Measurements from ENCODE around the gene RIC8A. TPM values are rescaled to one million over a fixed set of nuclear protein-coding genes. Genes with fewer than 3 reads are reported as not detected.
A peak's percentile ranks its signal among the peaks of the same experiment; 100 is the strongest.
"Not testable (repeated sequence)": the region's sequence is repeated elsewhere in the genome, so short reads cannot be mapped to it uniquely, and the experiment has no call there.

Gene RIC8A
- polyA plus RNA-seq, 1 of the 3 experiments (the other 2 are of a cell fraction): 115 TPM

DNA sequence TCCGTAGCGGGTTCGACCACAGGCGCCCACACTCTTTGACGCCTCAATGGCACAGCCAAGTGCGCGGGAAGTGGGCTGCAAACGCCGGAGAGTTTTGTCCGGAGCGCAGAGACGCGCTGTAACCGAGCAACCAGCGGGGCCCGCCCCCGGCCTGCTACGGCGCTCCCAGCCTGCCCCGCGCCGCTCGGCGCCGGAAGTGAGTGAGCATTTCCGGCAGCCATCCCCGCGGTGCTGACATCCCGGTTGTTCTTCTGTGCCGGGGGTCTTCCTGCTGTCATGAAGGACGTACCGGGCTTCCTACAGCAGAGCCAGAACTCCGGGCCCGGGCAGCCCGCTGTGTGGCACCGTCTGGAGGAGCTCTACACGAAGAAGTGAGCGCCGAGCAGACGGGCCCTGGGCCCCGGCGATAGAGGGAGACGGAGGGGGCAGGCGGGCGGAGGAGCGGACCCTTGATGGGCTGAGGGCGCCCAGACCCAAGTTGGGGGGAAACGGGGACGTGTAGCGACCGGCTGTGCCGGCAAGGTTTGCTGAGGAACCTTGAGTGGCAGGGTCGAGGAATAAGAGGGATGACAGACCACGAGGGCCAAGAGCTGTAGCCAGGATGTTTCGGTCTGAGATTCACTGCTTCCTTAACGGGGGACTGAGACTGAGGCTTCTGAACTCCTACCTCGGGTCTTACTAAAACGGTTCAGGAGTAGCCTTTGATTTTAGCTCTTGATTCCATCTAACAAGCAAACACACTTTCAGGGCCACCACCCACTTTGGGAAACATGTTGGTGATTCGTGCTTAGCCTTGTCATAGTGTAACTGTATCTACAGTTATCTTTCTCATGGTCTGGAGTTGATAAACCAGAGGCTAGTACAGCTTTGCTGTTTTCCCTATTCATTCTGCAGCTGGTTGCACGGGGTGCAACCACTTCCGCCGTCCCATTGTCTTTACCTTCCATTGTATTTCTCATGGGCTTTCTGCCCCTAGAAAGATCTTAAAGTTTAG is 29.6 kb downstream of the RIC8A start, which contains the start of gene PSMD13:
Gene PSMD13 (plus strand): TSS at position 203 of the 994 bp plus-strand sequence. CDS start 74 bp downstream, at position 277.
- Histone ChIP-seq H3K9me3 (no peaks in the 10 kb centered on the region), H3K9ac (peak within 1 kb of the TSS; percentile 94), H3K79me2 (ENCODE audit: insufficient read depth) (peaks cover 68% of the 10 kb centered on the region), H2AFZ (ENCODE audit: low read depth) (peak within 1 kb of the TSS; percentile 84), H3K27ac (ENCODE audit: low read depth in 2 of 2, low read length in 1 of 2) (peak within 1 kb of the TSS; percentile 95 to 97), H3K36me3 (replicated peaks in 1 of 2; ENCODE audit: control insufficient read depth in 1 of 2, insufficient read depth in 2 of 2, low read length in 1 of 2) (peaks cover 22 to 25% of the 10 kb centered on the region in 2 experiments), H3K4me1 (ENCODE audit: control insufficient read depth in 1 of 2, insufficient read depth in 2 of 2, low read depth in 1 of 2, low read length in 1 of 2) (peaks cover 2 to 4% of the 10 kb centered on the region in 2 experiments; a peak in 3 of 4 replicates), H3K4me2 (peak within 1 kb of the TSS; percentile 93), H3K9me2 (no peaks in the 10 kb centered on the region), H3K4me3 (ENCODE audit: low read depth in 2 of 2, low read length in 1 of 2) (peak within 1 kb of the TSS; percentile 93 to 95), H3K27me3 (ENCODE audit: insufficient read depth) (no peaks in the 10 kb centered on the region), H3F3A (replicated peaks; ENCODE audit: insufficient read depth) (peaks cover 2% of the 10 kb centered on the region), H4K20me1 (ENCODE audit: insufficient read depth) (peaks cover 5% of the 10 kb centered on the region)
- TF ChIP-seq RFX5 (IDR thresholded peaks at IDR 0.05; ENCODE audit: low read length) (no peak), NRF1 (IDR thresholded peaks at IDR 0.05; ENCODE audit: low read depth, low read length) (no peak), GABPA (IDR thresholded peaks at IDR 0.05; ENCODE audit: low read depth) (peak; percentile 90), ELF1 (IDR thresholded peaks at IDR 0.05) (peak; percentile 26), FOXJ3 (CRISPR knock-in tag; IDR thresholded peaks at IDR 0.05) (no peak), TCF12 (IDR thresholded peaks at IDR 0.05) (peak; percentile 6; the same call in 1 of the 2 replicates), MEF2A (IDR thresholded peaks at IDR 0.05; ENCODE audit: borderline replicate concordance, low read depth) (no peak), JUND (IDR thresholded peaks at IDR 0.05) (no peak), YY1 (IDR thresholded peaks at IDR 0.05; ENCODE audit: low read depth) (peak; percentile 73; the same call in 1 of the 2 replicates), TAF1 (IDR thresholded peaks at IDR 0.05; ENCODE audit: borderline replicate concordance, low read depth, low read length) (peak; percentile 58), POLR2AphosphoS5 (IDR thresholded peaks at IDR 0.05; ENCODE audit: low read depth, low read length) (peak; percentile 44; the same call in 1 of the 2 replicates), CHD2 (IDR thresholded peaks at IDR 0.05; ENCODE audit: low read length, partially characterized antibody) (peak; percentile 56), FOXM1 (IDR thresholded peaks at IDR 0.05; ENCODE audit: low read depth) (no peak)
- TF ChIP-seq, protein P1, sequence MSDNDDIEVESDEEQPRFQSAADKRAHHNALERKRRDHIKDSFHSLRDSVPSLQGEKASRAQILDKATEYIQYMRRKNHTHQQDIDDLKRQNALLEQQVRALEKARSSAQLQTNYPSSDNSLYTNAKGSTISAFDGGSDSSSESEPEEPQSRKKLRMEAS (IDR thresholded peaks at IDR 0.05; ENCODE audit: low read depth): peak; percentile 33; the same call in 1 of the 2 replicates
- TF ChIP-seq, protein P2, sequence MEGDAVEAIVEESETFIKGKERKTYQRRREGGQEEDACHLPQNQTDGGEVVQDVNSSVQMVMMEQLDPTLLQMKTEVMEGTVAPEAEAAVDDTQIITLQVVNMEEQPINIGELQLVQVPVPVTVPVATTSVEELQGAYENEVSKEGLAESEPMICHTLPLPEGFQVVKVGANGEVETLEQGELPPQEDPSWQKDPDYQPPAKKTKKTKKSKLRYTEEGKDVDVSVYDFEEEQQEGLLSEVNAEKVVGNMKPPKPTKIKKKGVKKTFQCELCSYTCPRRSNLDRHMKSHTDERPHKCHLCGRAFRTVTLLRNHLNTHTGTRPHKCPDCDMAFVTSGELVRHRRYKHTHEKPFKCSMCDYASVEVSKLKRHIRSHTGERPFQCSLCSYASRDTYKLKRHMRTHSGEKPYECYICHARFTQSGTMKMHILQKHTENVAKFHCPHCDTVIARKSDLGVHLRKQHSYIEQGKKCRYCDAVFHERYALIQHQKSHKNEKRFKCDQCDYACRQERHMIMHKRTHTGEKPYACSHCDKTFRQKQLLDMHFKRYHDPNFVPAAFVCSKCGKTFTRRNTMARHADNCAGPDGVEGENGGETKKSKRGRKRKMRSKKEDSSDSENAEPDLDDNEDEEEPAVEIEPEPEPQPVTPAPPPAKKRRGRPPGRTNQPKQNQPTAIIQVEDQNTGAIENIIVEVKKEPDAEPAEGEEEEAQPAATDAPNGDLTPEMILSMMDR (IDR thresholded peaks at IDR 0.05): no peak
- TF ChIP-seq, protein P3, sequence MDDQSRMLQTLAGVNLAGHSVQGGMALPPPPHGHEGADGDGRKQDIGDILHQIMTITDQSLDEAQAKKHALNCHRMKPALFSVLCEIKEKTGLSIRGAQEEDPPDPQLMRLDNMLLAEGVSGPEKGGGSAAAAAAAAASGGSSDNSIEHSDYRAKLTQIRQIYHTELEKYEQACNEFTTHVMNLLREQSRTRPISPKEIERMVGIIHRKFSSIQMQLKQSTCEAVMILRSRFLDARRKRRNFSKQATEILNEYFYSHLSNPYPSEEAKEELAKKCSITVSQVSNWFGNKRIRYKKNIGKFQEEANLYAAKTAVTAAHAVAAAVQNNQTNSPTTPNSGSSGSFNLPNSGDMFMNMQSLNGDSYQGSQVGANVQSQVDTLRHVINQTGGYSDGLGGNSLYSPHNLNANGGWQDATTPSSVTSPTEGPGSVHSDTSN (IDR thresholded peaks at IDR 0.05): no peak
- ChIA-PET POLR2A (interaction anchor here (0.7 to 1.0 kb wide), 2 partner anchors 30 to 170 kb away, joined by 3 to 4 read pairs; partner anchors contain the start of genes BET1L and RIC8A), CTCF (interaction anchor here (0.7 to 3.5 kb wide), 3 partner anchors 13 to 127 kb away, joined by 3 to 17 read pairs (median 3); no protein-coding TSS in a partner anchor)
- peak; percentile 96 for DNase-seq
- WGBS (ENCODE audit: low lambda C conversion rate): under 1% methylated on average over 27 of the region's 62 CpGs

DNA sequence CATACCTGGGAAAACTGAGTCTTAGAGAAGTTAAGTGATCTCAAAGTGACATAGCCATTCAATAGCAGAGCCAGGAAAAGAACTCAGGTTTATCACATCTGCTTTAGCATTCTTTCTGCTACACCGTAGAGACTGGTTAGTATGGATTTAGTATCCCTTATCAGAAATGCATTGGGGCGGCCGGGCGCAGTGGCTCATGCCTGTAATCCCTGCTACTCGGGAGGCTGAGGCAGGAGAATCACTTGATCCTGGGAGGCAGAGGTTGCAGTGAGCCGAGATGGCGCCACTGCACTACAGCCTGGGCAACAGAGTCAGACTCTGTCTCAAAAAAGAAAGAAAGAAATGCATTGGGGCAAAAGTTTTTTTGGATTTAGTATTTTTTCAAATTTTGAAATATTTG is 30.8 kb downstream of the RIC8A start:
- Histone ChIP-seq H3K79me2 (ENCODE audit: insufficient read depth) (peaks cover 81% of the 10 kb centered on the region), H3K9ac (peak overlapping the region; percentile 94; the same call in 1 of the 2 replicates), H3K36me3 (replicated peaks in 1 of 2; ENCODE audit: control insufficient read depth in 1 of 2, insufficient read depth in 2 of 2, low read length in 1 of 2) (peaks cover 32 to 33% of the 10 kb centered on the region in 2 experiments), H3K4me2 (peak overlapping the region; percentile 93), H3K4me3 (ENCODE audit: low read depth in 2 of 2, low read length in 1 of 2) (peak overlapping the region in 1 of 2 experiments; percentile 95; a peak in 1 of 4 replicates)
- H3K27me3 ChIP-seq (ENCODE audit: insufficient read depth); H3F3A ChIP-seq (replicated peaks; ENCODE audit: insufficient read depth); H2AFZ ChIP-seq (ENCODE audit: low read depth); POLR2A ChIA-PET; DNase-seq; H3K9me3 ChIP-seq; H3K4me1 ChIP-seq (ENCODE audit: control insufficient read depth in 1 of 2, insufficient read depth in 2 of 2, low read depth in 1 of 2, low read length in 1 of 2); H4K20me1 ChIP-seq (ENCODE audit: insufficient read depth); H3K9me2 ChIP-seq; H3K27ac ChIP-seq (ENCODE audit: low read depth in 2 of 2, low read length in 1 of 2): not testable (repeated sequence)
- 91% methylated on average over 6 of the region's 7 CpGs for WGBS (ENCODE audit: low lambda C conversion rate)
- CTCF ChIA-PET: interaction anchor here (3.5 kb wide), 1 partner anchor 12 kb away, joined by 17 read pairs; no protein-coding TSS in a partner anchor
